Keratinocyte (primary cell): ENCODE results near the gene ELAVL2. TPM values are rescaled to one million over a fixed set of nuclear protein-coding genes. Genes with fewer than 3 reads are reported as not detected.

ENCODE experiments used
- DNase-seq: peaks from one replicate; pipeline ENCODE4 v3.0.0-alpha.2; 2011; ENCODE audit warnings: low read depth, missing footprints, low spot score
- FAIRE-seq: peaks from 2 replicates; lab custom pipeline; 2011; peaks lifted over from hg19 to GRCh38; lab: Jason Lieb, UNC
- H2AFZ ChIP-seq: 2 replicates; pipeline ENCODE4 v1.6.0; 2012; ENCODE audit warnings: low read length, control low read depth, inconsistent platforms; ENCODE audit not compliant: control insufficient read depth
- H3K27ac ChIP-seq: 2 replicates; pipeline ENCODE4 v1.5.1; 2011; ENCODE audit warnings: low read length; ENCODE audit not compliant: control insufficient read depth, insufficient read depth
- H3K27me3 ChIP-seq: 3 replicates; pipeline ENCODE4 v1.6.0; 2011; ENCODE audit warnings: low read length; ENCODE audit not compliant: control insufficient read depth, insufficient read depth; ENCODE audit errors: extremely low read depth
- H3K36me3 ChIP-seq, 2 experiments: 2 replicates in 1 of 2; 3 replicates in 1 of 2; pipeline ENCODE4 v1.5.1; 2011; ENCODE audit warnings: low read length in 2 of 2, mild to moderate bottlenecking in 1 of 2; ENCODE audit not compliant: control insufficient read depth in 2 of 2, insufficient read depth in 2 of 2; ENCODE audit errors: extremely low read depth in 1 of 2
- H3K4me1 ChIP-seq: 3 replicates; pipeline ENCODE4 v1.5.1; 2011; ENCODE audit warnings: low read length; ENCODE audit not compliant: control insufficient read depth, insufficient read depth; ENCODE audit errors: extremely low read depth
- H3K4me2 ChIP-seq: 3 replicates; pipeline ENCODE4 v1.6.0; 2011; ENCODE audit warnings: low read depth, low read length; ENCODE audit not compliant: control insufficient read depth, insufficient read depth; ENCODE audit errors: extremely low read depth
- H3K4me3 ChIP-seq, 3 experiments: fragments of 200-600 bp in 1 of 3; sonication (generic) in 1 of 3; 2 replicates in 2 of 3; 3 replicates in 1 of 3; pipeline ENCODE4 v1.5.1; 2011 to 2016; ENCODE audit warnings: low read length in 3 of 3, mild to moderate bottlenecking in 3 of 3, control low read depth in 2 of 3, inconsistent platforms in 1 of 3, low read depth in 1 of 3, mixed read lengths in 1 of 3, mixed run types in 1 of 3, moderate library complexity in 1 of 3; ENCODE audit not compliant: control insufficient read depth in 2 of 3, insufficient read depth in 2 of 3; ENCODE audit errors: extremely low read depth in 1 of 3
- H3K79me2 ChIP-seq: 2 replicates; pipeline ENCODE4 v1.6.0; 2012; ENCODE audit warnings: low read length; ENCODE audit not compliant: control insufficient read depth, insufficient read depth
- H3K9ac ChIP-seq: 3 replicates; pipeline ENCODE4 v1.6.0; 2011; ENCODE audit warnings: low read length; ENCODE audit not compliant: control insufficient read depth, insufficient read depth; ENCODE audit errors: extremely low read depth
- H3K9me1 ChIP-seq: 3 replicates; pipeline ENCODE4 v1.6.0; 2011; ENCODE audit warnings: low read length; ENCODE audit not compliant: control insufficient read depth, insufficient read depth; ENCODE audit errors: extremely low read depth
- H3K9me3 ChIP-seq: 2 replicates; pipeline ENCODE4 v1.5.1; 2012; ENCODE audit warnings: low read depth, low read length; ENCODE audit not compliant: control insufficient read depth
- H4K20me1 ChIP-seq: 3 replicates; pipeline ENCODE4 v1.6.0; 2011; ENCODE audit warnings: low read length; ENCODE audit not compliant: control insufficient read depth, insufficient read depth; ENCODE audit errors: extremely low read depth
- CTCF ChIP-seq, 3 experiments: IDR thresholded peaks in 1 of 3; conservative IDR thresholded peaks in 1 of 3; optimal IDR thresholded peaks in 1 of 3; 2 replicates in 2 of 3; 3 replicates in 1 of 3; pipeline versions ENCODE3 to v1.5.1; 2011; ENCODE audit warnings: low read length in 3 of 3, mild to moderate bottlenecking in 3 of 3, moderate library complexity in 2 of 3, control low read depth in 1 of 3, inconsistent platforms in 1 of 3; ENCODE audit not compliant: insufficient read depth in 2 of 3; ENCODE audit errors: extremely low read depth in 1 of 3
- EZH2 ChIP-seq: IDR thresholded peaks from one replicate; pipeline ENCODE4 v1.6.1; 2012; ENCODE audit warnings: inconsistent platforms, mild to moderate bottlenecking, low read length, moderate library complexity
- dilution Hi-C: fragments of 300-500 bp; cut with MboI; formaldehyde crosslinking; loops from one replicate; pipeline ENCODE4 v1.7.0; 2020; ENCODE audit warnings: low sequenced_read_pairs; ENCODE audit not compliant: extremely low pct_ligation_motif_present
- polyA plus RNA-seq, 5 experiments: library from polyadenylated mRNA; depleted of rRNA in 3 of 5; stranded (reverse) in 3 of 5; stranded (forward) in 1 of 5; unstranded in 1 of 5; fragments of >200 nt; gene quantifications; 1 replicate in 1 of 5; 2 replicates in 3 of 5; 3 replicates in 1 of 5; pipeline versions ENCODE4 v1.2.1 to v1.2.3, GENCODE V29; 2011 to 2012; ENCODE audit warnings: missing spikeins in 2 of 5, low read depth in 1 of 5, low replicate concordance in 1 of 5

The ELAVL2 gene
- polyA plus RNA-seq, 1 donor (not counting 4 experiments of a cell fraction or from before 2014, with no cell fraction given) = 4.3 TPM

- no peaks in the 10 kb centered on the region for H3K4me1 ChIP-seq
- H3K27me3 ChIP-seq = no peaks in the 10 kb centered on the region
- no peak overlapping the region for H3K27ac ChIP-seq
- FAIRE-seq = no peak
- no peak overlapping the region for H3K4me2 ChIP-seq
- no peak overlapping the region for H3K4me3 ChIP-seq
- dilution Hi-C loops = no loop called here
- no peak overlapping the region for H3K9ac ChIP-seq
- DNase-seq = no peak
- H3K9me3 ChIP-seq = no peaks in the 10 kb centered on the region
- H2AFZ ChIP-seq = no peak overlapping the region
- TF ChIP-seq CTCF (optimal IDR thresholded peaks at IDR 0.05 in 1 of 3, IDR thresholded peaks at IDR 0.05 in 1 of 3, conservative IDR thresholded peaks at IDR 0.05 in 1 of 3; ENCODE audit: extremely low read depth in 1 of 3, insufficient read depth in 2 of 3, low read length in 3 of 3) = no peak
- H3K36me3 ChIP-seq = no peaks in the 10 kb centered on the region
- H4K20me1 ChIP-seq = no peaks in the 10 kb centered on the region
- H3K9me1 ChIP-seq = no peaks in the 10 kb centered on the region
- no peaks in the 10 kb centered on the region for H3K79me2 ChIP-seq
Observed at GRCh38 chr9:23707249-23707648, 118.8 kb downstream of the ELAVL2 start.

- no peak overlapping the region for H2AFZ ChIP-seq
- H3K36me3 ChIP-seq = no peaks in the 10 kb centered on the region
- H3K9me1 ChIP-seq = no peaks in the 10 kb centered on the region
- peaks cover 2% of the 10 kb centered on the region for H3K4me1 ChIP-seq
- no peak for TF ChIP-seq EZH2
- peak in 2 of 3 experiments; percentile 10 to 33 for TF ChIP-seq CTCF (optimal IDR thresholded peaks at IDR 0.05 in 1 of 3, IDR thresholded peaks at IDR 0.05 in 1 of 3, conservative IDR thresholded peaks at IDR 0.05 in 1 of 3; ENCODE audit: extremely low read depth in 1 of 3, insufficient read depth in 2 of 3, low read length in 3 of 3)
- H3K4me2 ChIP-seq = no peak overlapping the region
- H4K20me1 ChIP-seq = no peaks in the 10 kb centered on the region
- FAIRE-seq = no peak
- no peak overlapping the region for H3K4me3 ChIP-seq
- no peak overlapping the region for H3K9ac ChIP-seq
- dilution Hi-C loops = no loop called here
- H3K27ac ChIP-seq = no peak overlapping the region
- no peaks in the 10 kb centered on the region for H3K27me3 ChIP-seq
- no peaks in the 10 kb centered on the region for H3K9me3 ChIP-seq
- H3K79me2 ChIP-seq = no peaks in the 10 kb centered on the region
- DNase-seq = no peak
Observed at GRCh38 chr9:23702311-23702922, 123.6 kb downstream of the ELAVL2 start.
